A549 (cell line): ENCODE measurements around the gene EGLN2. TPM values are rescaled to one million over a fixed set of nuclear protein-coding genes. Genes with fewer than 3 reads are reported as not detected.

Experiments
- ATAC-seq, 2 experiments: fragments of 200-7000 bp in 1 of 2; fragments of >200 bp in 1 of 2; cut with Nextera tagmentation in 1 of 2; cut with Tn5 transposase in 1 of 2; 3 replicates each; pipeline versions ENCODE4 v1.8.0 to v1.9.1; 2018 to 2020; ENCODE audit warnings: mild to moderate bottlenecking in 1 of 2, moderate library complexity in 1 of 2
- CTCF ChIA-PET: fragments of 300-600 bp; sonication (Branson Sonifier 250); formaldehyde crosslinking; extraction: SDS; loops from one replicate; lab custom pipeline; 2021; ENCODE audit warnings: antibody characterized with exemption, inconsistent platforms; lab: Yijun Ruan, JAX
- POLR2A ChIA-PET: fragments of 350-600 bp; formaldehyde crosslinking; extraction: SDS; loops from one replicate; lab custom pipeline; 2021; ENCODE audit warnings: antibody characterized with exemption, inconsistent platforms; lab: Yijun Ruan, JAX
- DNase-seq, 2 experiments: peaks; one replicate each; pipeline versions ENCODE4 v3.0.0 to v3.0.0-alpha.2; 2011 to 2016; ENCODE audit warnings: low read depth in 1 of 2, low spot score in 1 of 2
- FAIRE-seq: peaks from 2 replicates; lab custom pipeline; 2011; peaks lifted over from hg19 to GRCh38; lab: Jason Lieb, UNC
- H3K27ac ChIP-seq, 2 experiments: fragments of >200 bp; sonication (Bioruptor Twin); formaldehyde crosslinking; 3 replicates each; pipeline ENCODE4 v1.5.1; 2016 to 2017
- H3K4me1 ChIP-seq: fragments of >200 bp; sonication (Bioruptor Twin); formaldehyde crosslinking; 3 replicates; pipeline ENCODE4 v1.6.1; 2016
- H3K4me2 ChIP-seq: fragments of >200 bp; sonication (Bioruptor Twin); formaldehyde crosslinking; 3 replicates; pipeline ENCODE4 v1.6.1; 2016
- H3K4me3 ChIP-seq: fragments of >200 bp; sonication (Bioruptor Twin); formaldehyde crosslinking; 3 replicates; pipeline ENCODE4 v1.5.1; 2016
- H3K9me3 ChIP-seq: fragments of >200 bp; sonication (Bioruptor Twin); formaldehyde crosslinking; 3 replicates; pipeline ENCODE4 v1.6.1; 2016
- BHLHE40 ChIP-seq: IDR thresholded peaks from 2 replicates; pipeline ENCODE4 v1.6.1; 2012; ENCODE audit warnings: low read depth, low read length, inconsistent platforms
- CEBPB ChIP-seq, 2 experiments: fragments of >200 bp in 1 of 2; sonication (Bioruptor Twin) in 1 of 2; formaldehyde crosslinking in 1 of 2; IDR thresholded peaks; 2 replicates each; pipeline ENCODE4 v1.6.1; 2012 to 2016
- EP300 ChIP-seq, 2 experiments: fragments of >200 bp; sonication (Bioruptor Twin); formaldehyde crosslinking; IDR thresholded peaks; 2 replicates in 1 of 2; 3 replicates in 1 of 2; pipeline ENCODE4 v1.6.1; 2016 to 2017
- ESRRA ChIP-seq: fragments of 150-350 bp; IDR thresholded peaks from 2 replicates; pipeline ENCODE4 v1.6.1; 2014; ENCODE audit warnings: mild to moderate bottlenecking, low read length, borderline replicate concordance
- FOSB ChIP-seq: fragments of 250-450 bp; sonication (Bioruptor Pico); IDR thresholded peaks from 2 replicates; pipeline ENCODE4 v1.5.0; 2020; ENCODE audit warnings: mild to moderate bottlenecking, moderate library complexity
- FOXS1 ChIP-seq: fragments of 250-450 bp; sonication (Bioruptor Pico); IDR thresholded peaks from 2 replicates; pipeline ENCODE4 v1.5.0; 2020; ENCODE audit warnings: mild to moderate bottlenecking, moderate library complexity
- HEYL ChIP-seq: fragments of 250-450 bp; sonication (Bioruptor Pico); IDR thresholded peaks from 2 replicates; pipeline ENCODE4 v1.8.0; 2021; ENCODE audit warnings: mild to moderate bottlenecking, moderate library complexity
- HOXB5 ChIP-seq: fragments of 250-450 bp; sonication (Bioruptor Pico); IDR thresholded peaks from 2 replicates; pipeline ENCODE4 v1.5.0; 2020; ENCODE audit warnings: mild to moderate bottlenecking, moderate library complexity
- JUN ChIP-seq, 2 experiments: fragments of >200 bp; sonication (Bioruptor Twin); formaldehyde crosslinking; IDR thresholded peaks; 2 replicates in 1 of 2; 3 replicates in 1 of 2; pipeline ENCODE4 v1.6.1; 2016 to 2017
- JUNB ChIP-seq: fragments of >200 bp; sonication (Bioruptor Twin); formaldehyde crosslinking; IDR thresholded peaks from 2 replicates; pipeline ENCODE4 v1.6.1; 2016
- KDM1A ChIP-seq: fragments of 200-600 bp; sonication (generic); IDR thresholded peaks from 2 replicates; pipeline ENCODE4 v1.6.1; 2016; ENCODE audit warnings: low read depth, mild to moderate bottlenecking
- MAFK ChIP-seq: fragments of 450-650 bp; IDR thresholded peaks from 2 replicates; pipeline ENCODE4 v1.6.1; 2014; ENCODE audit not compliant: partially characterized antibody
- NPAS2 ChIP-seq: fragments of 250-450 bp; sonication (Bioruptor Pico); IDR thresholded peaks from 2 replicates; pipeline ENCODE4 v1.8.0; 2022; ENCODE audit warnings: mild to moderate bottlenecking, moderate library complexity, borderline replicate concordance
- NR3C1 ChIP-seq: fragments of >200 bp; sonication (Bioruptor Twin); formaldehyde crosslinking; IDR thresholded peaks from 3 replicates; pipeline ENCODE4 v1.6.1; 2017
- PHF8 ChIP-seq: fragments of 200-600 bp; sonication (generic); IDR thresholded peaks from 2 replicates; pipeline ENCODE4 v1.6.1; 2016; ENCODE audit warnings: low read depth, mild to moderate bottlenecking, antibody characterized with exemption, moderate library complexity, borderline replicate concordance
- POLR2A ChIP-seq: IDR thresholded peaks from 2 replicates; pipeline ENCODE4 v1.6.1; 2012; ENCODE audit warnings: mild to moderate bottlenecking, low read length
- RNF2 ChIP-seq: fragments of 200-600 bp; sonication (generic); IDR thresholded peaks from 2 replicates; pipeline ENCODE4 v1.6.1; 2016; ENCODE audit warnings: low read depth, mild to moderate bottlenecking, antibody characterized with exemption, moderate library complexity, borderline replicate concordance
- SMC3 ChIP-seq: fragments of >200 bp; sonication (Bioruptor Twin); formaldehyde crosslinking; IDR thresholded peaks from 3 replicates; pipeline ENCODE4 v1.6.1; 2018; ENCODE audit warnings: inconsistent platforms
- TFCP2L1 ChIP-seq: fragments of 250-450 bp; sonication (Bioruptor Pico); IDR thresholded peaks from 2 replicates; pipeline ENCODE4 v1.5.0; 2021; ENCODE audit warnings: mild to moderate bottlenecking
- ZFP36 ChIP-seq: fragments of 450-650 bp; IDR thresholded peaks from 2 replicates; pipeline ENCODE4 v1.6.1; 2014; ENCODE audit warnings: borderline replicate concordance; ENCODE audit not compliant: partially characterized antibody
- WGBS: methylation state at CpG from one replicate; pipeline ENCODE4 v1.1.6; 2017; ENCODE audit errors: missing lambda C conversion rate; 5-methylcytosine and 5-hydroxymethylcytosine counted together
- polyA plus RNA-seq, 4 experiments: library from polyadenylated mRNA; depleted of rRNA in 3 of 4; stranded (reverse); fragments of >200 nt; fragmentation: RNase III in 1 of 4; extraction: RNeasy Plus Mini Kit Qiagen cat#74134 plus additional on column Dnase treatment in 1 of 4; gene quantifications; 2 replicates in 3 of 4; 3 replicates in 1 of 4; pipeline ENCODE4 v1.2.3, GENCODE V29; 2011 to 2017
- TF ChIP-seq, protein P1 (sequence below): fragments of 200-600 bp; sonication (generic); IDR thresholded peaks from 2 replicates; pipeline ENCODE4 v1.6.1; 2016; ENCODE audit warnings: antibody characterized with exemption, mild to moderate bottlenecking, moderate library complexity
- TF ChIP-seq, protein P2 (sequence below): IDR thresholded peaks from 2 replicates; pipeline ENCODE4 v1.6.1; 2012
- TF ChIP-seq, protein P3 (sequence below): fragments of >200 bp; sonication (Bioruptor Twin); formaldehyde crosslinking; IDR thresholded peaks from 3 replicates; pipeline ENCODE4 v1.5.1; 2016
- TF ChIP-seq, protein P4 (sequence below): fragments of >200 bp; sonication (Bioruptor Twin); formaldehyde crosslinking; IDR thresholded peaks from 3 replicates; pipeline ENCODE4 v1.6.1; 2016
- TF ChIP-seq, protein P5 (sequence below): fragments of 250-450 bp; sonication (Bioruptor Pico); IDR thresholded peaks from 2 replicates; pipeline ENCODE4 v1.5.0; 2020; ENCODE audit warnings: low read depth, mild to moderate bottlenecking, moderate library complexity

EGLN2 gene
- polyA plus RNA-seq, 2 of the 4 experiments (the other 2 are of a cell fraction), result 34.7 to 81.4 TPM

DNA sequence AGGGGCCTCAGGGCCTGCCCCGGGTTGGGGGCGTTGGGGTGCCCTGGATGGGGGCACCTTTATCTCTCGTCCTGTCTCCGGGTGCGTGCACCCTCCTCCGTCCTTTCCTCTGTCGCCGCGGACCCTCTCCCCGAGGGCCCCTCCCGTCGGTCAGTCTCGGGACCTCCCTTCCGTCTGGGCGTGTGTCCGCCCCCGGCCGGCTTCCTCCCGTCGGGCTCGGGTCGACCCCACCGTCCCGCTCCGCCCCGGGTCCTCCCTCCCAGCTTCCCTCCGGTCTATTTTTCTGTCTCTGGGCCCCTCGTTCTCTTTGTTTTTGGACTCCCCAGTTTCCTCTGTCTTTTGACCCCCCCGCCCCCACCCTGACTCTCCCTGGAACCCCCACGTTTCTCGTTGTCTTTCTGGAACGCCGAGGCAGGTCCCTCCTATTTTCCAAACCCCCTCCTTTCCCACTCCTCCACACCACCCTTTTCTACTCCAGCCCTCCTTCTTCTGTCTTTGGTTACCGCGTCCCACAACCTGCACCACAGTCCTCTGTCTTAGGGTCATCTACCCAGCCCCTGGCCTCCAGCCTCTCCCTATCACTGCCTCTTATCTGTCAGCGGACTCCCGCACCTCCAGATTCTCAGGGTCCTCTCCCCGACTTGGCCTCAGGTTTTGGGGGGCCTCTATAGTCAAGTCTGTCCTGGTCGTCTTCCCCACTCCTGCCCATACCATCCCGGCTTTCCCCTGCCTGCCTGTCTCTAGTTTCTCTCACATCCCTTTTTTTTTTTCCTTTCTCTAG, 757 bp downstream of the EGLN2 start:
- Histone ChIP-seq H3K4me2 (peak overlapping the region; percentile 96), H3K27ac (peak overlapping the region; percentile 95 to 96), H3K4me1 (peaks cover 55% of the 10 kb centered on the region), H3K9me3 (no peaks in the 10 kb centered on the region), H3K4me3 (peak overlapping the region; percentile 84)
- FAIRE-seq (no peak), DNase-seq (no peak), ATAC-seq (peak; percentile 3 to 11; a peak in 5 of 6 replicates)
- CTCF ChIA-PET, result interaction anchor here (0.6 to 15.7 kb wide), 9 partner anchors 11 to 345 kb away, joined by 4 to 162 read pairs (median 13); partner anchors contain the start of gene RAB4B
- WGBS, result 9% methylated on average over 37 of the region's 40 CpGs
- POLR2A ChIA-PET, result interaction anchor here (1.0 to 2.3 kb wide), 8 partner anchors 8 to 464 kb away, joined by 3 to 76 read pairs (median 12); partner anchors contain the start of genes ACTMAP, HNRNPUL1, RAB4B and SNRPA
- TF ChIP-seq, protein P1, sequence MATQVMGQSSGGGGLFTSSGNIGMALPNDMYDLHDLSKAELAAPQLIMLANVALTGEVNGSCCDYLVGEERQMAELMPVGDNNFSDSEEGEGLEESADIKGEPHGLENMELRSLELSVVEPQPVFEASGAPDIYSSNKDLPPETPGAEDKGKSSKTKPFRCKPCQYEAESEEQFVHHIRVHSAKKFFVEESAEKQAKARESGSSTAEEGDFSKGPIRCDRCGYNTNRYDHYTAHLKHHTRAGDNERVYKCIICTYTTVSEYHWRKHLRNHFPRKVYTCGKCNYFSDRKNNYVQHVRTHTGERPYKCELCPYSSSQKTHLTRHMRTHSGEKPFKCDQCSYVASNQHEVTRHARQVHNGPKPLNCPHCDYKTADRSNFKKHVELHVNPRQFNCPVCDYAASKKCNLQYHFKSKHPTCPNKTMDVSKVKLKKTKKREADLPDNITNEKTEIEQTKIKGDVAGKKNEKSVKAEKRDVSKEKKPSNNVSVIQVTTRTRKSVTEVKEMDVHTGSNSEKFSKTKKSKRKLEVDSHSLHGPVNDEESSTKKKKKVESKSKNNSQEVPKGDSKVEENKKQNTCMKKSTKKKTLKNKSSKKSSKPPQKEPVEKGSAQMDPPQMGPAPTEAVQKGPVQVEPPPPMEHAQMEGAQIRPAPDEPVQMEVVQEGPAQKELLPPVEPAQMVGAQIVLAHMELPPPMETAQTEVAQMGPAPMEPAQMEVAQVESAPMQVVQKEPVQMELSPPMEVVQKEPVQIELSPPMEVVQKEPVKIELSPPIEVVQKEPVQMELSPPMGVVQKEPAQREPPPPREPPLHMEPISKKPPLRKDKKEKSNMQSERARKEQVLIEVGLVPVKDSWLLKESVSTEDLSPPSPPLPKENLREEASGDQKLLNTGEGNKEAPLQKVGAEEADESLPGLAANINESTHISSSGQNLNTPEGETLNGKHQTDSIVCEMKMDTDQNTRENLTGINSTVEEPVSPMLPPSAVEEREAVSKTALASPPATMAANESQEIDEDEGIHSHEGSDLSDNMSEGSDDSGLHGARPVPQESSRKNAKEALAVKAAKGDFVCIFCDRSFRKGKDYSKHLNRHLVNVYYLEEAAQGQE, result no peak
- TF ChIP-seq JUN (IDR thresholded peaks at IDR 0.05) (peak in 1 of 2 experiments; percentile 65; a peak in 2 of 5 replicates), SMC3 (0 out of 3 replicates have a peak, but pooled peaks have one; percentile 1), ESRRA (no peak), NPAS2 (CRISPR knock-in tag) (no peak), TFCP2L1 (CRISPR knock-in tag) (peak; percentile 80; the same call in 1 of the 2 replicates), PHF8 (peak; percentile 32; the same call in 1 of the 2 replicates), CEBPB (IDR thresholded peaks at IDR 0.05) (no peak), NR3C1 (no peak)
- TF ChIP-seq, protein P2, sequence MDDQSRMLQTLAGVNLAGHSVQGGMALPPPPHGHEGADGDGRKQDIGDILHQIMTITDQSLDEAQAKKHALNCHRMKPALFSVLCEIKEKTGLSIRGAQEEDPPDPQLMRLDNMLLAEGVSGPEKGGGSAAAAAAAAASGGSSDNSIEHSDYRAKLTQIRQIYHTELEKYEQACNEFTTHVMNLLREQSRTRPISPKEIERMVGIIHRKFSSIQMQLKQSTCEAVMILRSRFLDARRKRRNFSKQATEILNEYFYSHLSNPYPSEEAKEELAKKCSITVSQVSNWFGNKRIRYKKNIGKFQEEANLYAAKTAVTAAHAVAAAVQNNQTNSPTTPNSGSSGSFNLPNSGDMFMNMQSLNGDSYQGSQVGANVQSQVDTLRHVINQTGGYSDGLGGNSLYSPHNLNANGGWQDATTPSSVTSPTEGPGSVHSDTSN, result peak; percentile 2; the same call in 1 of the 2 replicates

DNA sequence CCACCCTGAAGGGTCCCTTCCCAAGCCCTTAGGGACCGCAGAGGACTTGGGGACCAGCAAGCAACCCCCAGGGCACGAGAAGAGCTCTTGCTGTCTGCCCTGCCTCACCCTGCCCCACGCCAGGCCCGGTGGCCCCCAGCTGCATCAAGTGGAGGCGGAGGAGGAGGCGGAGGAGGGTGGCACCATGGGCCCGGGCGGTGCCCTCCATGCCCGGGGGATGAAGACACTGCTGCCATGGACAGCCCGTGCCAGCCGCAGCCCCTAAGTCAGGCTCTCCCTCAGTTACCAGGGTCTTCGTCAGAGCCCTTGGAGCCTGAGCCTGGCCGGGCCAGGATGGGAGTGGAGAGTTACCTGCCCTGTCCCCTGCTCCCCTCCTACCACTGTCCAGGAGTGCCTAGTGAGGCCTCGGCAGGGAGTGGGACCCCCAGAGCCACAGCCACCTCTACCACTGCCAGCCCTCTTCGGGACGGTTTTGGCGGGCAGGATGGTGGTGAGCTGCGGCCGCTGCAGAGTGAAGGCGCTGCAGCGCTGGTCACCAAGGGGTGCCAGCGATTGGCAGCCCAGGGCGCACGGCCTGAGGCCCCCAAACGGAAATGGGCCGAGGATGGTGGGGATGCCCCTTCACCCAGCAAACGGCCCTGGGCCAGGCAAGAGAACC, 1.5 kb downstream of the EGLN2 start:
- ChIA-PET POLR2A (interaction anchor here (0.6 to 1.5 kb wide), 3 partner anchors 23 to 404 kb away, joined by 3 to 7 read pairs (median 6); partner anchors contain the start of genes ACTMAP and RAB4B), CTCF (interaction anchor here (0.8 to 15.7 kb wide), 7 partner anchors 13 to 344 kb away, joined by 3 to 162 read pairs (median 23); partner anchors contain the start of gene RAB4B)
- TF ChIP-seq BHLHE40 (no peak), NR3C1 (no peak), JUNB (no peak), FOXS1 (CRISPR knock-in tag) (no peak), FOSB (CRISPR knock-in tag) (no peak), HOXB5 (CRISPR knock-in tag) (no peak), RNF2 (no peak), SMC3 (no peak), EP300 (IDR thresholded peaks at IDR 0.05) (no peak), NPAS2 (CRISPR knock-in tag) (no peak), MAFK (no peak), ZFP36 (no peak), HEYL (no peak), KDM1A (no peak), POLR2A (no peak)
- TF ChIP-seq, protein P3, sequence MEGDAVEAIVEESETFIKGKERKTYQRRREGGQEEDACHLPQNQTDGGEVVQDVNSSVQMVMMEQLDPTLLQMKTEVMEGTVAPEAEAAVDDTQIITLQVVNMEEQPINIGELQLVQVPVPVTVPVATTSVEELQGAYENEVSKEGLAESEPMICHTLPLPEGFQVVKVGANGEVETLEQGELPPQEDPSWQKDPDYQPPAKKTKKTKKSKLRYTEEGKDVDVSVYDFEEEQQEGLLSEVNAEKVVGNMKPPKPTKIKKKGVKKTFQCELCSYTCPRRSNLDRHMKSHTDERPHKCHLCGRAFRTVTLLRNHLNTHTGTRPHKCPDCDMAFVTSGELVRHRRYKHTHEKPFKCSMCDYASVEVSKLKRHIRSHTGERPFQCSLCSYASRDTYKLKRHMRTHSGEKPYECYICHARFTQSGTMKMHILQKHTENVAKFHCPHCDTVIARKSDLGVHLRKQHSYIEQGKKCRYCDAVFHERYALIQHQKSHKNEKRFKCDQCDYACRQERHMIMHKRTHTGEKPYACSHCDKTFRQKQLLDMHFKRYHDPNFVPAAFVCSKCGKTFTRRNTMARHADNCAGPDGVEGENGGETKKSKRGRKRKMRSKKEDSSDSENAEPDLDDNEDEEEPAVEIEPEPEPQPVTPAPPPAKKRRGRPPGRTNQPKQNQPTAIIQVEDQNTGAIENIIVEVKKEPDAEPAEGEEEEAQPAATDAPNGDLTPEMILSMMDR, result no peak
- TF ChIP-seq, protein P4, sequence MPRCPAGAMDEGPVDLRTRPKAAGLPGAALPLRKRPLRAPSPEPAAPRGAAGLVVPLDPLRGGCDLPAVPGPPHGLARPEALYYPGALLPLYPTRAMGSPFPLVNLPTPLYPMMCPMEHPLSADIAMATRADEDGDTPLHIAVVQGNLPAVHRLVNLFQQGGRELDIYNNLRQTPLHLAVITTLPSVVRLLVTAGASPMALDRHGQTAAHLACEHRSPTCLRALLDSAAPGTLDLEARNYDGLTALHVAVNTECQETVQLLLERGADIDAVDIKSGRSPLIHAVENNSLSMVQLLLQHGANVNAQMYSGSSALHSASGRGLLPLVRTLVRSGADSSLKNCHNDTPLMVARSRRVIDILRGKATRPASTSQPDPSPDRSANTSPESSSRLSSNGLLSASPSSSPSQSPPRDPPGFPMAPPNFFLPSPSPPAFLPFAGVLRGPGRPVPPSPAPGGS, result no peak
- TF ChIP-seq, protein P5, sequence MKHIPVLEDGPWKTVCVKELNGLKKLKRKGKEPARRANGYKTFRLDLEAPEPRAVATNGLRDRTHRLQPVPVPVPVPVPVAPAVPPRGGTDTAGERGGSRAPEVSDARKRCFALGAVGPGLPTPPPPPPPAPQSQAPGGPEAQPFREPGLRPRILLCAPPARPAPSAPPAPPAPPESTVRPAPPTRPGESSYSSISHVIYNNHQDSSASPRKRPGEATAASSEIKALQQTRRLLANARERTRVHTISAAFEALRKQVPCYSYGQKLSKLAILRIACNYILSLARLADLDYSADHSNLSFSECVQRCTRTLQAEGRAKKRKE (CRISPR knock-in tag), result no peak
- Histone ChIP-seq H3K4me2 (peak overlapping the region; percentile 96), H3K4me3 (peak overlapping the region; percentile 84), H3K27ac (peak overlapping the region; percentile 95 to 96), H3K4me1 (peaks cover 55% of the 10 kb centered on the region), H3K9me3 (no peaks in the 10 kb centered on the region)
- no peak for FAIRE-seq
- WGBS, result 89% methylated on average over 27 of the region's 27 CpGs
- no peak for DNase-seq
- ATAC-seq, result no peak
